ENCODE data around the gene DCC.

The DCC gene

GRCh38 chr18:52519021-52519420 lies 179.0 kb downstream of the DCC start:
- Histone ChIP-seq H3K9me3 (ENCODE audit: control extremely low read depth in 1 of 5, control insufficient read depth in 4 of 5, insufficient read depth in 2 of 5, low read depth in 1 of 5, low read length in 4 of 5) (no peaks in the 10 kb centered on the region), H3K27me3 (replicated peaks in 2 of 5; ENCODE audit: control insufficient read depth in 4 of 5, insufficient read depth in 5 of 5, low read length in 4 of 5) (no peaks in the 10 kb centered on the region), H3K36me3 (ENCODE audit: control insufficient read depth in 4 of 4, insufficient read depth in 4 of 4, low read length in 3 of 4) (no peaks in the 10 kb centered on the region), H3K4me3 (ENCODE audit: control insufficient read depth in 1 of 7, extremely low read depth in 1 of 7, insufficient read depth in 4 of 7, low read depth in 2 of 7, low read length in 6 of 7) (no peak overlapping the region), H3K27ac (ENCODE audit: insufficient read depth in 1 of 2, low read depth in 1 of 2, low read length in 2 of 2, poor library complexity in 1 of 2, severe bottlenecking in 2 of 2) (no peak overlapping the region), H3K4me1 (ENCODE audit: control extremely low read depth in 1 of 4, control insufficient read depth in 4 of 4, insufficient read depth in 4 of 4, low read length in 3 of 4) (no peaks in the 10 kb centered on the region)
- ChIA-PET CTCF (interaction anchor here (0.8 kb wide), 1 partner anchor 10 kb away, joined by 3 read pairs; no protein-coding TSS in a partner anchor), POLR2A (no interaction called here)
- DNase-seq: no peak
- 100% methylated on average over 1 of the region's 1 CpG for WGBS (ENCODE audit: insufficient coverage)

- no CpG with 5 or more reads among the region's 1 CpG for WGBS (ENCODE audit: insufficient coverage)
- POLR2A ChIA-PET: no interaction called here
These were observed 183.6 kb downstream of the DCC start for GRCh38 chr18:52523566-52523965.

DNA sequence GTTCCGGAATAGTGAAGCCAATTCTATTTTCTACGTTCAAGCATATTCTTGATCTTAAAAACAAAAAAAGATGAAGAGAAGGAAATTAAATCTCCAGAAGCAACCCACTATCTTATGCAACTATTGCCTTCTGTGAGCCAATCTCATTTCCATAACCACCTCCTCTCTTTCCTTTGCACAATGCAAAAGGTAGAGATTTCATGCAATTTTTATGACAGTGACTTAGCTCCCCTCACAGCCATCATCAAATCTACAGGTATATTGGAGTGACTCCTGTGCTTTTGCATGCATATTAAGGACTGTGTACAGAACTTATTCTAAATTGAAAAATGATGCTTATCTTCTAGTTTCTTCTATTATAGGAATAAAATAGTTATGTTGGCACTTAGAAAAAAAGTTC lies 191.8 kb downstream of the DCC start:
- CTCF ChIA-PET: no interaction called here
- 90% methylated on average over 2 of the region's 2 CpGs for WGBS (ENCODE audit: insufficient coverage)

More at GRCh38 chr18:52523566-52523965, 183.6 kb downstream of the DCC start:
- CTCF ChIA-PET: no interaction called here
- no peak overlapping the region for H3K27ac ChIP-seq (ENCODE audit: insufficient read depth in 1 of 2, low read depth in 1 of 2, low read length in 2 of 2, poor library complexity in 1 of 2, severe bottlenecking in 2 of 2)
- no peak overlapping the region for H3K4me3 ChIP-seq (ENCODE audit: control insufficient read depth in 1 of 7, extremely low read depth in 1 of 7, insufficient read depth in 4 of 7, low read depth in 2 of 7, low read length in 6 of 7)
- H3K9me3 ChIP-seq (ENCODE audit: control extremely low read depth in 1 of 5, control insufficient read depth in 4 of 5, insufficient read depth in 2 of 5, low read depth in 1 of 5, low read length in 4 of 5): no peaks in the 10 kb centered on the region
- DNase-seq: no peak
- no peaks in the 10 kb centered on the region for H3K36me3 ChIP-seq (ENCODE audit: control insufficient read depth in 4 of 4, insufficient read depth in 4 of 4, low read length in 3 of 4)
- no peaks in the 10 kb centered on the region for H3K4me1 ChIP-seq (ENCODE audit: control extremely low read depth in 1 of 4, control insufficient read depth in 4 of 4, insufficient read depth in 4 of 4, low read length in 3 of 4)
- H3K27me3 ChIP-seq (replicated peaks in 2 of 5; ENCODE audit: control insufficient read depth in 4 of 5, insufficient read depth in 5 of 5, low read length in 4 of 5): no peaks in the 10 kb centered on the region

DNA sequence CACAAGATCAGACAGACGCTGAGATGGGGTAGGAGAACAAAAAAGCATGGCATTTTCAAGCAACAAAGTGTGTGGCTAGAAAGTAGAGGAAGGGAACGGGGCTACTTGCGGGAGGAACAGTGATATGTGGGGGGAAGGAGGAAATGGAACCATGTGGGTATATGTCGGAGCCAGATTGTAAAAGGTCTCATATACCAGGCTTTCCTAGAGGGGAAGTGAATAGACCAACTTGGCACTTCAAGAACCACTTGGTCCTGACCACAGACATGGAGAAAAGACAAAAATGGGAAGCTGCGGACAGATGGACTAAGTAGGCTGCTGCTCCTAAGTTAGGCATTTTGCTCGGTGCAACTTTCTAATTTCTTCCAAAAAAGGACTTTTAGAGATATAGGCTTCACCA lies 196.0 kb downstream of the DCC start:
- no peak for DNase-seq
- Histone ChIP-seq H3K9me3 (ENCODE audit: control extremely low read depth in 1 of 5, control insufficient read depth in 4 of 5, insufficient read depth in 2 of 5, low read depth in 1 of 5, low read length in 4 of 5) (no peaks in the 10 kb centered on the region), H3K27ac (ENCODE audit: insufficient read depth in 1 of 2, low read depth in 1 of 2, low read length in 2 of 2, poor library complexity in 1 of 2, severe bottlenecking in 2 of 2) (no peak overlapping the region), H3K4me1 (ENCODE audit: control extremely low read depth in 1 of 4, control insufficient read depth in 4 of 4, insufficient read depth in 4 of 4, low read length in 3 of 4) (peaks cover 0 to 8% (median 0%) of the 10 kb centered on the region in 4 experiments), H3K36me3 (ENCODE audit: control insufficient read depth in 4 of 4, insufficient read depth in 4 of 4, low read length in 3 of 4) (no peaks in the 10 kb centered on the region), H3K27me3 (replicated peaks in 2 of 5; ENCODE audit: control insufficient read depth in 4 of 5, insufficient read depth in 5 of 5, low read length in 4 of 5) (no peaks in the 10 kb centered on the region), H3K4me3 (ENCODE audit: control insufficient read depth in 1 of 7, extremely low read depth in 1 of 7, insufficient read depth in 4 of 7, low read depth in 2 of 7, low read length in 6 of 7) (no peak overlapping the region)
- ChIA-PET POLR2A (no interaction called here), CTCF (no interaction called here)
- WGBS (ENCODE audit: insufficient coverage): 11% methylated on average over 6 of the region's 6 CpGs

More for the DNA sequence above, 191.8 kb downstream of the DCC start:
- Histone ChIP-seq H3K4me3 (ENCODE audit: control insufficient read depth in 1 of 7, extremely low read depth in 1 of 7, insufficient read depth in 4 of 7, low read depth in 2 of 7, low read length in 6 of 7) (no peak overlapping the region), H3K27me3 (replicated peaks in 2 of 5; ENCODE audit: control insufficient read depth in 4 of 5, insufficient read depth in 5 of 5, low read length in 4 of 5) (no peaks in the 10 kb centered on the region), H3K9me3 (ENCODE audit: control extremely low read depth in 1 of 5, control insufficient read depth in 4 of 5, insufficient read depth in 2 of 5, low read depth in 1 of 5, low read length in 4 of 5) (no peaks in the 10 kb centered on the region), H3K4me1 (ENCODE audit: control extremely low read depth in 1 of 4, control insufficient read depth in 4 of 4, insufficient read depth in 4 of 4, low read length in 3 of 4) (peaks cover 0 to 8% (median 0%) of the 10 kb centered on the region in 4 experiments), H3K36me3 (ENCODE audit: control insufficient read depth in 4 of 4, insufficient read depth in 4 of 4, low read length in 3 of 4) (no peaks in the 10 kb centered on the region), H3K27ac (ENCODE audit: insufficient read depth in 1 of 2, low read depth in 1 of 2, low read length in 2 of 2, poor library complexity in 1 of 2, severe bottlenecking in 2 of 2) (no peak overlapping the region)
- no peak for DNase-seq
- POLR2A ChIA-PET: no interaction called here

GRCh38 chr18:52537261-52537660 lies 197.3 kb downstream of the DCC start:
- no peak for DNase-seq
- POLR2A ChIA-PET: no interaction called here

GRCh38 chr18:52541056-52541455 lies 201.1 kb downstream of the DCC start:
- ChIA-PET CTCF (no interaction called here), POLR2A (no interaction called here)
- no peak overlapping the region for H3K27ac ChIP-seq (ENCODE audit: insufficient read depth in 1 of 2, low read depth in 1 of 2, low read length in 2 of 2, poor library complexity in 1 of 2, severe bottlenecking in 2 of 2)
- no peak for DNase-seq
- no peaks in the 10 kb centered on the region for H3K9me3 ChIP-seq (ENCODE audit: control extremely low read depth in 1 of 5, control insufficient read depth in 4 of 5, insufficient read depth in 2 of 5, low read depth in 1 of 5, low read length in 4 of 5)
- 93% methylated on average over 4 of the region's 4 CpGs for WGBS (ENCODE audit: insufficient coverage)
- no peaks in the 10 kb centered on the region for H3K36me3 ChIP-seq (ENCODE audit: control insufficient read depth in 4 of 4, insufficient read depth in 4 of 4, low read length in 3 of 4)
- no peaks in the 10 kb centered on the region for H3K27me3 ChIP-seq (replicated peaks in 2 of 5; ENCODE audit: control insufficient read depth in 4 of 5, insufficient read depth in 5 of 5, low read length in 4 of 5)
- peaks cover 0 to 4% (median 0%) of the 10 kb centered on the region in 4 experiments for H3K4me1 ChIP-seq (ENCODE audit: control extremely low read depth in 1 of 4, control insufficient read depth in 4 of 4, insufficient read depth in 4 of 4, low read length in 3 of 4)
- H3K4me3 ChIP-seq (ENCODE audit: control insufficient read depth in 1 of 7, extremely low read depth in 1 of 7, insufficient read depth in 4 of 7, low read depth in 2 of 7, low read length in 6 of 7): no peak overlapping the region

More at GRCh38 chr18:52537261-52537660, 197.3 kb downstream of the DCC start:
- Histone ChIP-seq H3K9me3 (ENCODE audit: control extremely low read depth in 1 of 5, control insufficient read depth in 4 of 5, insufficient read depth in 2 of 5, low read depth in 1 of 5, low read length in 4 of 5) (no peaks in the 10 kb centered on the region), H3K36me3 (ENCODE audit: control insufficient read depth in 4 of 4, insufficient read depth in 4 of 4, low read length in 3 of 4) (no peaks in the 10 kb centered on the region), H3K4me3 (ENCODE audit: control insufficient read depth in 1 of 7, extremely low read depth in 1 of 7, insufficient read depth in 4 of 7, low read depth in 2 of 7, low read length in 6 of 7) (no peak overlapping the region), H3K4me1 (ENCODE audit: control extremely low read depth in 1 of 4, control insufficient read depth in 4 of 4, insufficient read depth in 4 of 4, low read length in 3 of 4) (peaks cover 0 to 8% (median 0%) of the 10 kb centered on the region in 4 experiments), H3K27me3 (replicated peaks in 2 of 5; ENCODE audit: control insufficient read depth in 4 of 5, insufficient read depth in 5 of 5, low read length in 4 of 5) (no peaks in the 10 kb centered on the region), H3K27ac (ENCODE audit: insufficient read depth in 1 of 2, low read depth in 1 of 2, low read length in 2 of 2, poor library complexity in 1 of 2, severe bottlenecking in 2 of 2) (no peak overlapping the region)
- CTCF ChIA-PET: no interaction called here
- no CpG with 5 or more reads among the region's 1 CpG for WGBS (ENCODE audit: insufficient coverage)

- Histone ChIP-seq H3K36me3 (ENCODE audit: control insufficient read depth in 4 of 4, insufficient read depth in 4 of 4, low read length in 3 of 4) (no peaks in the 10 kb centered on the region), H3K27ac (ENCODE audit: insufficient read depth in 1 of 2, low read depth in 1 of 2, low read length in 2 of 2, poor library complexity in 1 of 2, severe bottlenecking in 2 of 2) (no peak overlapping the region), H3K9me3 (ENCODE audit: control extremely low read depth in 1 of 5, control insufficient read depth in 4 of 5, insufficient read depth in 2 of 5, low read depth in 1 of 5, low read length in 4 of 5) (no peaks in the 10 kb centered on the region), H3K4me3 (ENCODE audit: control insufficient read depth in 1 of 7, extremely low read depth in 1 of 7, insufficient read depth in 4 of 7, low read depth in 2 of 7, low read length in 6 of 7) (no peak overlapping the region), H3K4me1 (ENCODE audit: control extremely low read depth in 1 of 4, control insufficient read depth in 4 of 4, insufficient read depth in 4 of 4, low read length in 3 of 4) (no peaks in the 10 kb centered on the region), H3K27me3 (replicated peaks in 2 of 5; ENCODE audit: control insufficient read depth in 4 of 5, insufficient read depth in 5 of 5, low read length in 4 of 5) (no peaks in the 10 kb centered on the region)
- POLR2A ChIA-PET: no interaction called here
- CTCF ChIA-PET: no interaction called here
- 100% methylated on average over 3 of the region's 4 CpGs for WGBS (ENCODE audit: insufficient coverage)
- no peak for DNase-seq
These were observed 204.1 kb downstream of the DCC start for GRCh38 chr18:52544086-52544485.

All from common myeloid progenitor, CD34-positive (primary cell).